KG1 (cell line): ENCODE results near the gene PODXL.

ENCODE experiments used
- DNase-seq: peaks from one replicate; lab custom pipeline; 2025; lab: John Stamatoyannopoulos, UW

The PODXL gene

GRCh38 chr7:131556053-131556908 is at the start of gene PODXL:
Gene PODXL, minus strand, starts transcription at chr7:131556628. Its CDS starts 269 bp downstream, at chr7:131556359.
- DNase-seq, result no peak

GRCh38 chr7:131605280-131605878 is 49.0 kb upstream of the PODXL start:
- DNase-seq, result no peak

GRCh38 chr7:131604841-131605279 is 48.4 kb upstream of the PODXL start:
- no peak for DNase-seq

- DNase-seq, result no peak
These were observed 47.5 kb upstream of the PODXL start for GRCh38 chr7:131603932-131604331.

GRCh38 chr7:131602994-131603372 is 46.6 kb upstream of the PODXL start:
- no peak for DNase-seq

- DNase-seq, result no peak
These were observed 46.0 kb upstream of the PODXL start for GRCh38 chr7:131602304-131602993.

GRCh38 chr7:131600085-131600881 is 43.9 kb upstream of the PODXL start:
- DNase-seq, result no peak

GRCh38 chr7:131596785-131597184 is 40.4 kb upstream of the PODXL start:
- no peak for DNase-seq

GRCh38 chr7:131595699-131596098 is 39.3 kb upstream of the PODXL start:
- DNase-seq, result no peak

- DNase-seq, result no peak
These were observed 35.4 kb upstream of the PODXL start for GRCh38 chr7:131591687-131592319.

GRCh38 chr7:131587315-131587923 is 31.0 kb upstream of the PODXL start:
- DNase-seq, result no peak

GRCh38 chr7:131586759-131587158 is 30.3 kb upstream of the PODXL start:
- no peak for DNase-seq

- DNase-seq, result no peak
These were observed 29.8 kb upstream of the PODXL start for GRCh38 chr7:131586259-131586658.

GRCh38 chr7:131583430-131583829 is 27.0 kb upstream of the PODXL start:
- DNase-seq, result no peak

- no peak for DNase-seq
These were observed 25.0 kb upstream of the PODXL start for GRCh38 chr7:131581241-131582051.

GRCh38 chr7:131578602-131579001 is 22.2 kb upstream of the PODXL start:
- DNase-seq, result no peak

- no peak for DNase-seq
These were observed 18.3 kb upstream of the PODXL start for GRCh38 chr7:131574741-131575140.

- no peak for DNase-seq
These were observed 14.0 kb upstream of the PODXL start for GRCh38 chr7:131570401-131570800.

GRCh38 chr7:131568970-131569369 is 12.5 kb upstream of the PODXL start:
- no peak for DNase-seq

GRCh38 chr7:131568510-131568909 is 12.1 kb upstream of the PODXL start:
- DNase-seq, result no peak
